ENCODE results near the gene ZNF654. TPM values are rescaled to one million over a fixed set of nuclear protein-coding genes. Genes with fewer than 3 reads are reported as not detected.

The ZNF654 gene
- total RNA-seq, 1 experiment from 2014 or later, result 7.0 TPM

DNA sequence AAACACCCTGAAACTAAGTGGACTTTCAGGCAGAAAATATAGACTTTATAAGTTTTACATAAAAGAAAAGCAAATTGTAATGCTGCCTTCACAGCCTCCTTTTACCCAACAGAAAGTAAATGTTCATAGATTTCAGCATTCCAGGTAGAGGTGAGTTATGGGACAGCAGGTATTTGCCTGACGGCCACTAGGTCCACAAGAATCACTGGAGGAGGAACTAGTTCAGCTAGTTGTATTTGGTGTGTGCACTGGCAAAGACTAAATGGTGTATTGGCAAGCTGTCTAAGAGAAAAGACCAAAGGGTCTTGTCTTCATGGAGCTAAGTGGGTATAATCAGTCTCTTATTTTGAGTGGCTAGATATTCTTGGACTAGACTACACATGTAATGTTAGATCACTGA is 34.2 kb downstream of the ZNF654 start:
- H4K20me1 ChIP-seq (ENCODE audit: insufficient read depth), result 0 out of 2 replicates have a peak, but pooled peaks cover 4% of the 10 kb centered on the region
- BruUV-seq (replicated peaks), result no TSS peak
- intact Hi-C loops (cut with micrococcal nuclease), result no loop called here
- H2AFZ ChIP-seq (ENCODE audit: low read depth, low read length, poor library complexity, severe bottlenecking), result no peak overlapping the region
- H3K9me3 ChIP-seq (ENCODE audit: control insufficient read depth in 1 of 2, insufficient read depth in 1 of 2, low read depth in 1 of 2, low read length in 2 of 2), result no peaks in the 10 kb centered on the region
- peaks cover 16% of the 10 kb centered on the region for H3K79me2 ChIP-seq (ENCODE audit: insufficient read depth, low read length)
- no peaks in the 10 kb centered on the region for H3K9me2 ChIP-seq (ENCODE audit: insufficient read depth)
- H3K4me2 ChIP-seq (ENCODE audit: low read length), result no peak overlapping the region
- no peaks in the 10 kb centered on the region; a peak in 1 of 4 replicates for H3K36me3 ChIP-seq (ENCODE audit: control insufficient read depth in 1 of 2, insufficient read depth in 2 of 2, low read length in 2 of 2)
- H3K9ac ChIP-seq (ENCODE audit: low read length), result no peak overlapping the region
- CTCF ChIA-PET, result no interaction called here
- RAD21 ChIA-PET (ENCODE audit: low non-redundant PET in 1 of 2, low total read pairs in 2 of 2, uncharacterized antibody in 2 of 2, unreplicated experiment in 2 of 2), result no interaction called here
- no peaks in the 10 kb centered on the region for H3K4me1 ChIP-seq (ENCODE audit: control insufficient read depth in 1 of 2, insufficient read depth in 2 of 2, low read length in 2 of 2)
- no peak for TF ChIP-seq RAD21 (IDR thresholded peaks at IDR 0.05; ENCODE audit: low read depth)
- no peak for TF ChIP-seq ZNF274 (IDR thresholded peaks at IDR 0.05; ENCODE audit: low read depth, low read length)
- no peak overlapping the region for H3K27ac ChIP-seq (ENCODE audit: low read depth, low read length)
- H3K4me3 ChIP-seq (replicated peaks in 1 of 2; ENCODE audit: low read depth in 1 of 2, low read length in 2 of 2), result no peak overlapping the region
- POLR2A ChIA-PET, result no interaction called here
- ATAC-seq (no peak), DNase-seq (ENCODE audit: low read depth, low spot score) (no peak)
- H3K27me3 ChIP-seq (ENCODE audit: insufficient read depth, low read length), result no peaks in the 10 kb centered on the region

DNA sequence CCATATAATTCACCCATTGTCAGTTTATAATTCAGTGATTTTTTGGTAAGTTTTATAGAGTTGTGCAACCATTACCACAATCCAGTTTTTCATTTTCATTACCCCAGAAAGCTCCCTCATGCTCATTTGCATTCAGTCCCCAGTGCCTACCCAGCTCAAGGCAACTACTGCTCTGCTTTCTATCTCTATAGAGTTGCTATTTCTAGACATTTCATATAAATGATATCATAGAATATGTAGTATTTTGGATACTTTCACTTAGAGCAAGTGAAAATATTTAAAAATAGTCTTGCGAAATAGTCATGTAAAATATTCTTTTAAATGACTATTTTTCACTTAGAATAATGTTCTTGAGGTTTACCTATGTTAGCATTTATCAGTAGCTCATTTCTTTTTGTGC is 42.1 kb downstream of the ZNF654 start:
- Histone ChIP-seq H3K4me3 (replicated peaks in 1 of 2; ENCODE audit: low read depth in 1 of 2, low read length in 2 of 2) (no peak overlapping the region), H3K79me2 (ENCODE audit: insufficient read depth, low read length) (peaks cover 13% of the 10 kb centered on the region; the same call in 1 of the 2 replicates), H3K9me2 (ENCODE audit: insufficient read depth) (no peaks in the 10 kb centered on the region), H3K27me3 (ENCODE audit: insufficient read depth, low read length) (no peaks in the 10 kb centered on the region), H3K9ac (ENCODE audit: low read length) (no peak overlapping the region), H3K27ac (ENCODE audit: low read depth, low read length) (no peak overlapping the region), H4K20me1 (ENCODE audit: insufficient read depth) (no peaks in the 10 kb centered on the region), H3K4me2 (ENCODE audit: low read length) (no peak overlapping the region), H3K4me1 (ENCODE audit: control insufficient read depth in 1 of 2, insufficient read depth in 2 of 2, low read length in 2 of 2) (no peaks in the 10 kb centered on the region), H3K9me3 (ENCODE audit: control insufficient read depth in 1 of 2, insufficient read depth in 1 of 2, low read depth in 1 of 2, low read length in 2 of 2) (no peaks in the 10 kb centered on the region), H3K36me3 (ENCODE audit: control insufficient read depth in 1 of 2, insufficient read depth in 2 of 2, low read length in 2 of 2) (no peaks in the 10 kb centered on the region), H2AFZ (ENCODE audit: low read depth, low read length, poor library complexity, severe bottlenecking) (no peak overlapping the region)
- intact Hi-C loops (cut with micrococcal nuclease), result no loop called here
- CTCF ChIA-PET, result interaction anchor here (1.3 kb wide), 1 partner anchor 12 kb away, joined by 6 read pairs; no protein-coding TSS in a partner anchor
- ATAC-seq, result no peak
- RAD21 ChIA-PET (ENCODE audit: low non-redundant PET in 1 of 2, low total read pairs in 2 of 2, uncharacterized antibody in 2 of 2, unreplicated experiment in 2 of 2), result no interaction called here
- TF ChIP-seq SP1 (IDR thresholded peaks at IDR 0.05; ENCODE audit: low read depth) (no peak), SIN3A (IDR thresholded peaks at IDR 0.05; ENCODE audit: low read depth) (no peak)
- TF ChIP-seq, protein P1, sequence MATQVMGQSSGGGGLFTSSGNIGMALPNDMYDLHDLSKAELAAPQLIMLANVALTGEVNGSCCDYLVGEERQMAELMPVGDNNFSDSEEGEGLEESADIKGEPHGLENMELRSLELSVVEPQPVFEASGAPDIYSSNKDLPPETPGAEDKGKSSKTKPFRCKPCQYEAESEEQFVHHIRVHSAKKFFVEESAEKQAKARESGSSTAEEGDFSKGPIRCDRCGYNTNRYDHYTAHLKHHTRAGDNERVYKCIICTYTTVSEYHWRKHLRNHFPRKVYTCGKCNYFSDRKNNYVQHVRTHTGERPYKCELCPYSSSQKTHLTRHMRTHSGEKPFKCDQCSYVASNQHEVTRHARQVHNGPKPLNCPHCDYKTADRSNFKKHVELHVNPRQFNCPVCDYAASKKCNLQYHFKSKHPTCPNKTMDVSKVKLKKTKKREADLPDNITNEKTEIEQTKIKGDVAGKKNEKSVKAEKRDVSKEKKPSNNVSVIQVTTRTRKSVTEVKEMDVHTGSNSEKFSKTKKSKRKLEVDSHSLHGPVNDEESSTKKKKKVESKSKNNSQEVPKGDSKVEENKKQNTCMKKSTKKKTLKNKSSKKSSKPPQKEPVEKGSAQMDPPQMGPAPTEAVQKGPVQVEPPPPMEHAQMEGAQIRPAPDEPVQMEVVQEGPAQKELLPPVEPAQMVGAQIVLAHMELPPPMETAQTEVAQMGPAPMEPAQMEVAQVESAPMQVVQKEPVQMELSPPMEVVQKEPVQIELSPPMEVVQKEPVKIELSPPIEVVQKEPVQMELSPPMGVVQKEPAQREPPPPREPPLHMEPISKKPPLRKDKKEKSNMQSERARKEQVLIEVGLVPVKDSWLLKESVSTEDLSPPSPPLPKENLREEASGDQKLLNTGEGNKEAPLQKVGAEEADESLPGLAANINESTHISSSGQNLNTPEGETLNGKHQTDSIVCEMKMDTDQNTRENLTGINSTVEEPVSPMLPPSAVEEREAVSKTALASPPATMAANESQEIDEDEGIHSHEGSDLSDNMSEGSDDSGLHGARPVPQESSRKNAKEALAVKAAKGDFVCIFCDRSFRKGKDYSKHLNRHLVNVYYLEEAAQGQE (IDR thresholded peaks at IDR 0.05; ENCODE audit: low read depth), result no peak
- TF ChIP-seq, protein P2, sequence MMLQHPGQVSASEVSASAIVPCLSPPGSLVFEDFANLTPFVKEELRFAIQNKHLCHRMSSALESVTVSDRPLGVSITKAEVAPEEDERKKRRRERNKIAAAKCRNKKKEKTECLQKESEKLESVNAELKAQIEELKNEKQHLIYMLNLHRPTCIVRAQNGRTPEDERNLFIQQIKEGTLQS (IDR thresholded peaks at IDR 0.05), result no peak
- TF ChIP-seq, protein P3, sequence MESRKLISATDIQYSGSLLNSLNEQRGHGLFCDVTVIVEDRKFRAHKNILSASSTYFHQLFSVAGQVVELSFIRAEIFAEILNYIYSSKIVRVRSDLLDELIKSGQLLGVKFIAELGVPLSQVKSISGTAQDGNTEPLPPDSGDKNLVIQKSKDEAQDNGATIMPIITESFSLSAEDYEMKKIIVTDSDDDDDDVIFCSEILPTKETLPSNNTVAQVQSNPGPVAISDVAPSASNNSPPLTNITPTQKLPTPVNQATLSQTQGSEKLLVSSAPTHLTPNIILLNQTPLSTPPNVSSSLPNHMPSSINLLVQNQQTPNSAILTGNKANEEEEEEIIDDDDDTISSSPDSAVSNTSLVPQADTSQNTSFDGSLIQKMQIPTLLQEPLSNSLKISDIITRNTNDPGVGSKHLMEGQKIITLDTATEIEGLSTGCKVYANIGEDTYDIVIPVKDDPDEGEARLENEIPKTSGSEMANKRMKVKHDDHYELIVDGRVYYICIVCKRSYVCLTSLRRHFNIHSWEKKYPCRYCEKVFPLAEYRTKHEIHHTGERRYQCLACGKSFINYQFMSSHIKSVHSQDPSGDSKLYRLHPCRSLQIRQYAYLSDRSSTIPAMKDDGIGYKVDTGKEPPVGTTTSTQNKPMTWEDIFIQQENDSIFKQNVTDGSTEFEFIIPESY (IDR thresholded peaks at IDR 0.05; ENCODE audit: extremely low read depth, insufficient replicate concordance, low read length), result no peak
- POLR2A ChIA-PET, result no interaction called here
- no TSS peak for BruUV-seq (replicated peaks)
- no peak for DNase-seq (ENCODE audit: low read depth, low spot score)

All from HCT116 (cell line).